Measurements from ENCODE around the gene IL18R1.

Gene IL18R1

DNA sequence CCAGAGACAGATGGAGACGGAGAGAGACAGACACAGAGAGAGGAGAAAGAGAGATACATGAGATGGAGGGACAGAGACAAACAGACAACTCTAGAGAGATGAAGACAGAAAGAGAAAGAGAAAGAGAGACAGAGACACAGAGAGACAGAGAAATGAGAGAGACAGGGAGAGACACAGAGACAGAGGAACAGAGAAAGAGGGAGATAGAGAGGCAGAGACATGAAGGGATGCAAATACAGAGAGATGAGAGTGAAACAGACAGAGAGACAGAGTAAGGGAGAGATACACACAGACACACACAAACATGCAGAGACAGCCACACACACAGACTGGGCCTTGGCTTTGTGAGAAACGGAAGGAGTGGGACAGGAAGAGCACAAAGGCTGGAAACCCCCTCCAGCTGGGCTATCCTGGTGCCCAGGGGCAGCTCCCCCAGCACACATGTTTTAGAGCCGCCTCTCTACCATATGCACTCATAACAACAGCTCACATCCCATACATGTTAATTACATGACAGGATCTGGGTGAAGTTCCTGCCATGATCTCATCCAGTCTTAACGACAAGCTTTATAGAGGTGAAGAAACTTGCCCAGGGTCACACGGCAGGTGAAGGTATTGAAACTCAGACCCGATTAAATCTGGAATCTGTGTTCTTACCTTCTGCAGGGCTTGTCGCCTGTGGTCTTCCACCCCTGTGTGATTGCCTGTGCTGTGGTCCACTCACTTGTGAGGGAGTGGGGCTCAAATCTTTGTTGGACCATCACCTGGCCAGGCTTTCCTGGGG lies 32.4 kb downstream of the IL18R1 start:
- TF ChIP-seq, protein P1, sequence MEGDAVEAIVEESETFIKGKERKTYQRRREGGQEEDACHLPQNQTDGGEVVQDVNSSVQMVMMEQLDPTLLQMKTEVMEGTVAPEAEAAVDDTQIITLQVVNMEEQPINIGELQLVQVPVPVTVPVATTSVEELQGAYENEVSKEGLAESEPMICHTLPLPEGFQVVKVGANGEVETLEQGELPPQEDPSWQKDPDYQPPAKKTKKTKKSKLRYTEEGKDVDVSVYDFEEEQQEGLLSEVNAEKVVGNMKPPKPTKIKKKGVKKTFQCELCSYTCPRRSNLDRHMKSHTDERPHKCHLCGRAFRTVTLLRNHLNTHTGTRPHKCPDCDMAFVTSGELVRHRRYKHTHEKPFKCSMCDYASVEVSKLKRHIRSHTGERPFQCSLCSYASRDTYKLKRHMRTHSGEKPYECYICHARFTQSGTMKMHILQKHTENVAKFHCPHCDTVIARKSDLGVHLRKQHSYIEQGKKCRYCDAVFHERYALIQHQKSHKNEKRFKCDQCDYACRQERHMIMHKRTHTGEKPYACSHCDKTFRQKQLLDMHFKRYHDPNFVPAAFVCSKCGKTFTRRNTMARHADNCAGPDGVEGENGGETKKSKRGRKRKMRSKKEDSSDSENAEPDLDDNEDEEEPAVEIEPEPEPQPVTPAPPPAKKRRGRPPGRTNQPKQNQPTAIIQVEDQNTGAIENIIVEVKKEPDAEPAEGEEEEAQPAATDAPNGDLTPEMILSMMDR (IDR thresholded peaks at IDR 0.05; ENCODE audit: insufficient read depth, low read length, missing control alignments), result no peak
- H3K4me3 ChIP-seq (ENCODE audit: low read depth, low read length), result no peak overlapping the region
- ChIA-PET POLR2A (no interaction called here), CTCF (no interaction called here)
- no peak for DNase-seq (ENCODE audit: low read depth, low spot score)

DNA sequence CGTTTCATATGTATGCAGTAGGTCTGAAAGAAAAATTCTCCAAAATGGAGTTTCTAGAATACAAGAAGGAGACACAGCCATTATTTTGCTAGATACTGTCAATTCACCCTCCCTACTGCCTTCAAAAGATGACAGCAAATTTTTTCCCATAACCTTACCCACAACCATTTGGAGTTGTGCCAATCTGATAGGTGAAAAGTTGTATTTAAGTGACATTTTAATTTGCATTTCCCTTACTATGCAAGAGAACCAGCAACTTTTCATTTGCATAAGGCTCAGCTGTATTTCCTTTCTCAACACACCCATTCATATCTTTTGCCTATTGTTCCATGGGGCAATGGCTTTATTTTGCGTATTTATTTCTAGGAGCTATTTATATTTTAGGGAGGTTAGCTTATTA lies 36.0 kb downstream of the IL18R1 start:
- no peak for DNase-seq (ENCODE audit: low read depth, low spot score)
- ChIA-PET CTCF (interaction anchor here (1.0 kb wide), 1 partner anchor 14 kb away, joined by 3 read pairs; no protein-coding TSS in a partner anchor), POLR2A (no interaction called here)
- H3K4me3 ChIP-seq (ENCODE audit: low read depth, low read length), result no peak overlapping the region
- TF ChIP-seq, protein P1 (IDR thresholded peaks at IDR 0.05; ENCODE audit: insufficient read depth, low read length, missing control alignments), result no peak

DNA sequence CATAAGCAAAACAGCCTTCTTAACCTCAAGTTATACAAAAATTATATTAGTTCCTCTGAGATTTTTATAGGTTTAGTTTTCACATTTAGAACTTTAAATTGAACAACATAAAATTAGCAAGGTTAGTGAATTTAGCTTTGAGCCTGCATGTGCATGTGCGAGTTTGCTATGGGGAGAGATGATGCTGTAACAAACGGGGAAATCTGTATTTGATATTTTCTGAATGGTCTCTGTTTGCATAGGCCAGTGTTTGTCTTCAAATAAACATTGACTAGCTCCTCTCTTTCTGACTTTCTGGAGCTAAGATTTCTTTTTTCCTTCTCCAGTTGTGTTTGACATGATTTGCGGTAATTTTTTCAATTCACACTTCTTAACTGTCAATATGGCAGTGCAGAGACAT lies 36.5 kb downstream of the IL18R1 start:
- H3K4me3 ChIP-seq (ENCODE audit: low read depth, low read length), result no peak overlapping the region
- DNase-seq (ENCODE audit: low read depth, low spot score), result no peak
- ChIA-PET CTCF (interaction anchor here (1.0 kb wide), 1 partner anchor 14 kb away, joined by 3 read pairs; no protein-coding TSS in a partner anchor), POLR2A (no interaction called here)
- TF ChIP-seq, protein P1 (IDR thresholded peaks at IDR 0.05; ENCODE audit: insufficient read depth, low read length, missing control alignments), result no peak

DNA sequence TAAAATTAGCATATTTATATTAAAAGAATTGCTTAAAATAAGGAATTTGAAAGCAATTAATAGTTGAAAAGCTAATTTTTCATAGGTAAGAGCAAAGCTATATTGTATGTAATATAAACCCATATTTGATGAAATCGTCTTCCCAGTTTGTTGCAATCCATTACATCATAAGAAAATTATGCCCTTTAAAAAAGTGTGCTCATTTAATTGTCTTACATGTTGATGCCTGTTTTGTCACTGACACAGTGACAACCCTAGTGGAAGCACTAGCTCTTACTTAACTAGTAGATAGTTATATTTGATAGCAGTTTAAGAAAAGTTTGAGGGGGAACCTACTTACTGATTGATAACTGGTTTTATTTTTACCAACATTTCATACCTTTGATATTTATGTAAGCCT lies 37.3 kb downstream of the IL18R1 start:
- ChIA-PET CTCF (no interaction called here), POLR2A (no interaction called here)
- DNase-seq (ENCODE audit: low read depth, low spot score), result no peak
- no peak overlapping the region for H3K4me3 ChIP-seq (ENCODE audit: low read depth, low read length)
- TF ChIP-seq, protein P1 (IDR thresholded peaks at IDR 0.05; ENCODE audit: insufficient read depth, low read length, missing control alignments), result no peak

DNA sequence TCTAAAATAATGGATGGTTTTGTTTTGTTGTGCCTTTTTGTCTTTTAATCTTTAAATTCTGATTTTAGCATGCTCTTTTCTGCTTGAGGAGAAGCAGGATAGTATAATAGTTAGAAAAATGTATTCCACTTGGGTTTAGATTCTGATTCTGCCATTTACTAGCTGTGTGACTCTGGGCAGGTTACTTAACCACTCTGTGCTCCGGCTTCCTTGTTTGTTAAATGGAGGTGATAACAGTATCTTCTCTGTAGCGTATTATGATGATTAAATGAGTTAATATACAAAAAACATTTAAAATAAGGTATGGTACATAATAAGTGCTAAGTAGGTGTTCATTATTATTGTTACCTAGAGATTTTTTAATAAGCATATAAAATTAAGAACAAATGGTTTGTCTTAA lies 40.4 kb downstream of the IL18R1 start:
- ChIA-PET CTCF (no interaction called here), POLR2A (no interaction called here)
- TF ChIP-seq, protein P1 (IDR thresholded peaks at IDR 0.05; ENCODE audit: insufficient read depth, low read length, missing control alignments), result no peak
- DNase-seq (ENCODE audit: low read depth, low spot score), result no peak
- no peak overlapping the region for H3K4me3 ChIP-seq (ENCODE audit: low read depth, low read length)

DNA sequence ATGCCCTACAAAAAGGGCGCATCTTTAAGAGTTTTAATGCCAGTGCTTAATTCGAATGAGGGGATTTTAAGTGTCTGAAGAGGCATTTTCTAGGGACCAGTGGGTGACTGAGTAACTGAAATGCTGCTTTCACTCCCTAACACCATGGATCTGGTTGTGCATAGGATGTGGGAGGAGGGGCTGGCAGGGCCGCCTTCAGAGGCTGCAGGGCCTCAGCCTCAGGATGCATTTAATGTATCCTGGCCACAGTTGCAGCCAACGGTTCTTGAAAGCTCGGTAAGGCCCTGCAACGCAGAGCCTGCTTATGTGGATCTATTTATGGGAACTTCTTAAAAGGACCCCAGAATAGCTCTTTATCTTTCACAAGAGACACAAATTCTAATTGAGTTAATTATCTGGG lies 41.6 kb downstream of the IL18R1 start:
- no peak for DNase-seq (ENCODE audit: low read depth, low spot score)
- CTCF ChIA-PET, result interaction anchor here (0.8 kb wide), 1 partner anchor 12 kb away, joined by 3 read pairs; no protein-coding TSS in a partner anchor
- H3K4me3 ChIP-seq (ENCODE audit: low read depth, low read length), result no peak overlapping the region
- TF ChIP-seq, protein P1 (IDR thresholded peaks at IDR 0.05; ENCODE audit: insufficient read depth, low read length, missing control alignments), result no peak
- POLR2A ChIA-PET, result no interaction called here

All from AG04449 (cell line).